Measurements from ENCODE around the gene SLC11A2. TPM values are rescaled to one million over a fixed set of nuclear protein-coding genes. Genes with fewer than 3 reads are reported as not detected.

SLC11A2 gene
- total and polyA plus RNA-seq, 2 of the 4 experiments (the other 2 are of a cell fraction) = 28.0 to 45.3 TPM

DNA sequence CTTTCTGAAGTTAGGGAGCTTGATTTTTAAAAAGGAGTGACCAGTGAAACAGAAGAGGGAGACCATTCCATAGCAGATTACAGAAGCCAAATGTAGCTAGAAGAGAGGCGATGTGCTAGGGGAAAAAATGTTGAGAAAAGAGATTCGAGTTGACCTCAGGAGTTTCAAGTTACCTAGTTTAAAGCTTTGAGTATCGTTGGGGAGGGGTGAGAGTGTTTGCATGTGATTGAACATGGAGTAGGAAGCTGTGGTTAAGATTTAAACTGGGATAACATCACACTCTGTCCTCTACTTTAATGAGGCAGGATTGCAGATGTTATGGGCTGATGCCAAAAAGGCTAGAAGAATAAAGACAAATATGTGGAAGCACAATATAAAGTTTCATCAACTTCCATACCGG is 25.6 kb upstream of the SLC11A2 start:
- no peak overlapping the region for H2BK120ac ChIP-seq (ENCODE audit: low read depth, low read length)
- H4K20me1 ChIP-seq (ENCODE audit: insufficient read depth, low read length) = no peaks in the 10 kb centered on the region
- H3K79me1 ChIP-seq (ENCODE audit: low read depth in 1 of 2, low read length in 2 of 2) = peaks cover 17 to 24% of the 10 kb centered on the region in 2 experiments
- no peak for DNase-seq
- no peak overlapping the region for H3K18ac ChIP-seq (ENCODE audit: low read depth, low read length)
- H3K36me3 ChIP-seq (ENCODE audit: control insufficient read depth, insufficient read depth, low read length) = peaks cover 15% of the 10 kb centered on the region
- no peak overlapping the region for H4K91ac ChIP-seq (ENCODE audit: insufficient read depth, low read depth, low read length)
- no peak overlapping the region for H2AFZ ChIP-seq (replicated peaks; ENCODE audit: low read length, poor library complexity)
- no peak overlapping the region for H3K14ac ChIP-seq (replicated peaks; ENCODE audit: low read depth, low read length)
- H3K27ac ChIP-seq (ENCODE audit: insufficient read depth, low read length) = no peak overlapping the region
- H2BK20ac ChIP-seq (ENCODE audit: low read depth, low read length) = no peak overlapping the region
- H3K23ac ChIP-seq (ENCODE audit: low read depth, low read length) = no peak overlapping the region
- no peaks in the 10 kb centered on the region for H3K9me3 ChIP-seq (ENCODE audit: control insufficient read depth, insufficient read depth, low read length)
- no peak for ATAC-seq (ENCODE audit: low read depth)
- no peak overlapping the region for H2BK5ac ChIP-seq (ENCODE audit: low read depth, low read length, poor library complexity, severe bottlenecking)
- WGBS, 2 experiments (ENCODE audit: extremely low coverage in 2 of 2, insufficient read length in 1 of 2) = 74% methylated on average over 2 of the region's 4 CpGs; no CpG with 5 or more reads in 1 of the 2 experiments
- BruUV-seq (replicated peaks) = no TSS peak
- no peak overlapping the region for H4K8ac ChIP-seq (ENCODE audit: low read depth in 2 of 2, low read length in 2 of 2)
- no peak overlapping the region for H2AK9ac ChIP-seq (replicated peaks; ENCODE audit: low read depth, low read length, poor library complexity)
- no peak overlapping the region for H3K56ac ChIP-seq (ENCODE audit: extremely low read depth, insufficient read depth, low read length)
- H3K9ac ChIP-seq (ENCODE audit: low read depth, low read length) = no peak overlapping the region
- in situ Hi-C loops (cut with MboI; ENCODE audit: low sequenced_read_pairs) = no loop called here
- no peaks in the 10 kb centered on the region; the same call in 1 of the 2 replicates for H3K4me1 ChIP-seq (ENCODE audit: control insufficient read depth, insufficient read depth, low read length)
- intact Hi-C loops (cut with micrococcal nuclease) = no loop called here
- no peak for TF ChIP-seq RFX5 (IDR thresholded peaks at IDR 0.05; ENCODE audit: low read depth, low read length)
- TF ChIP-seq RAD21 (IDR thresholded peaks at IDR 0.05; ENCODE audit: low read length) = no peak
- TF ChIP-seq CEBPB (IDR thresholded peaks at IDR 0.05; ENCODE audit: low read depth, low read length) = no peak
- TF ChIP-seq, protein P1, sequence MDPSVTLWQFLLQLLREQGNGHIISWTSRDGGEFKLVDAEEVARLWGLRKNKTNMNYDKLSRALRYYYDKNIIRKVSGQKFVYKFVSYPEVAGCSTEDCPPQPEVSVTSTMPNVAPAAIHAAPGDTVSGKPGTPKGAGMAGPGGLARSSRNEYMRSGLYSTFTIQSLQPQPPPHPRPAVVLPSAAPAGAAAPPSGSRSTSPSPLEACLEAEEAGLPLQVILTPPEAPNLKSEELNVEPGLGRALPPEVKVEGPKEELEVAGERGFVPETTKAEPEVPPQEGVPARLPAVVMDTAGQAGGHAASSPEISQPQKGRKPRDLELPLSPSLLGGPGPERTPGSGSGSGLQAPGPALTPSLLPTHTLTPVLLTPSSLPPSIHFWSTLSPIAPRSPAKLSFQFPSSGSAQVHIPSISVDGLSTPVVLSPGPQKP (IDR thresholded peaks at IDR 0.05; ENCODE audit: borderline replicate concordance, low read depth, low read length) = no peak
- no peak for TF ChIP-seq RCOR1 (IDR thresholded peaks at IDR 0.05; ENCODE audit: insufficient replicate concordance, low read length)
- TF ChIP-seq NFE2L2 (IDR thresholded peaks at IDR 0.05; ENCODE audit: low read depth, low read length) = no peak
- no peak for TF ChIP-seq POLR2A (IDR thresholded peaks at IDR 0.05; ENCODE audit: low read depth, low read length)
- TF ChIP-seq, protein P2, sequence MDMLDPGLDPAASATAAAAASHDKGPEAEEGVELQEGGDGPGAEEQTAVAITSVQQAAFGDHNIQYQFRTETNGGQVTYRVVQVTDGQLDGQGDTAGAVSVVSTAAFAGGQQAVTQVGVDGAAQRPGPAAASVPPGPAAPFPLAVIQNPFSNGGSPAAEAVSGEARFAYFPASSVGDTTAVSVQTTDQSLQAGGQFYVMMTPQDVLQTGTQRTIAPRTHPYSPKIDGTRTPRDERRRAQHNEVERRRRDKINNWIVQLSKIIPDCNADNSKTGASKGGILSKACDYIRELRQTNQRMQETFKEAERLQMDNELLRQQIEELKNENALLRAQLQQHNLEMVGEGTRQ (IDR thresholded peaks at IDR 0.05; ENCODE audit: low read depth, low read length) = no peak
- no peak for TF ChIP-seq MAZ (IDR thresholded peaks at IDR 0.05; ENCODE audit: borderline replicate concordance, low read depth, low read length)
- TF ChIP-seq CHD1 (IDR thresholded peaks at IDR 0.05; ENCODE audit: low read depth, low read length) = no peak
- TF ChIP-seq, protein P3, sequence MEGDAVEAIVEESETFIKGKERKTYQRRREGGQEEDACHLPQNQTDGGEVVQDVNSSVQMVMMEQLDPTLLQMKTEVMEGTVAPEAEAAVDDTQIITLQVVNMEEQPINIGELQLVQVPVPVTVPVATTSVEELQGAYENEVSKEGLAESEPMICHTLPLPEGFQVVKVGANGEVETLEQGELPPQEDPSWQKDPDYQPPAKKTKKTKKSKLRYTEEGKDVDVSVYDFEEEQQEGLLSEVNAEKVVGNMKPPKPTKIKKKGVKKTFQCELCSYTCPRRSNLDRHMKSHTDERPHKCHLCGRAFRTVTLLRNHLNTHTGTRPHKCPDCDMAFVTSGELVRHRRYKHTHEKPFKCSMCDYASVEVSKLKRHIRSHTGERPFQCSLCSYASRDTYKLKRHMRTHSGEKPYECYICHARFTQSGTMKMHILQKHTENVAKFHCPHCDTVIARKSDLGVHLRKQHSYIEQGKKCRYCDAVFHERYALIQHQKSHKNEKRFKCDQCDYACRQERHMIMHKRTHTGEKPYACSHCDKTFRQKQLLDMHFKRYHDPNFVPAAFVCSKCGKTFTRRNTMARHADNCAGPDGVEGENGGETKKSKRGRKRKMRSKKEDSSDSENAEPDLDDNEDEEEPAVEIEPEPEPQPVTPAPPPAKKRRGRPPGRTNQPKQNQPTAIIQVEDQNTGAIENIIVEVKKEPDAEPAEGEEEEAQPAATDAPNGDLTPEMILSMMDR (conservative IDR thresholded peaks at IDR 0.05; ENCODE audit: low read depth, low read length) = no peak
- TF ChIP-seq MXI1 (IDR thresholded peaks at IDR 0.05; ENCODE audit: borderline replicate concordance, low read depth, low read length) = no peak
- no peak for TF ChIP-seq BHLHE40 (IDR thresholded peaks at IDR 0.05; ENCODE audit: low read depth, low read length)
- no peak for TF ChIP-seq MAFK (IDR thresholded peaks at IDR 0.05; ENCODE audit: low read depth, low read length)
- TF ChIP-seq SMC3 (IDR thresholded peaks at IDR 0.05; ENCODE audit: low read depth, low read length) = no peak
- no peak for TF ChIP-seq FOS (IDR thresholded peaks at IDR 0.05; ENCODE audit: low read depth, low read length)
- dilution Hi-C loops (cut with HindIII; ENCODE audit: low sequenced_read_pairs, unreplicated experiment) = no loop called here
- H3K4ac ChIP-seq (ENCODE audit: low read depth, low read length) = no peak overlapping the region
- H2BK15ac ChIP-seq (ENCODE audit: low read depth, low read length) = no peak overlapping the region
- ChIA-PET CTCF (interaction anchor here (0.6 to 0.7 kb wide), 2 partner anchors 11 to 58 kb away, joined by 3 to 4 read pairs; no protein-coding TSS in a partner anchor), POLR2A (ENCODE audit: unreplicated experiment) (no interaction called here)
- H2AK5ac ChIP-seq (ENCODE audit: low read depth, low read length) = no peak overlapping the region
- no peaks in the 10 kb centered on the region for H3K27me3 ChIP-seq (ENCODE audit: control insufficient read depth, insufficient read depth, low read length)
- peaks cover 8% of the 10 kb centered on the region; the same call in 1 of the 2 replicates for H3K9me1 ChIP-seq (ENCODE audit: insufficient read depth, low read length)
- H4K5ac ChIP-seq (ENCODE audit: low read depth, low read length) = no peak overlapping the region
- H3K4me2 ChIP-seq (ENCODE audit: low read depth, low read length) = no peak overlapping the region
- no peak overlapping the region for H3K4me3 ChIP-seq (ENCODE audit: insufficient read depth, low read depth, low read length)
